Measurements from ENCODE around the gene KIAA1549.
"Not testable (repeated sequence)": the region's sequence is repeated elsewhere in the genome, so short reads cannot be mapped to it uniquely, and the experiment has no call there.

The KIAA1549 gene

GRCh38 chr7:138944592-138944991, 36.6 kb downstream of the KIAA1549 start:
- no peak for DNase-seq (ENCODE audit: low spot score)

GRCh38 chr7:138943061-138943460, 38.1 kb downstream of the KIAA1549 start:
- no peak for DNase-seq (ENCODE audit: low spot score)

- DNase-seq (ENCODE audit: low spot score) = no peak
Measured at GRCh38 chr7:138941545-138941944, 39.6 kb downstream of the KIAA1549 start.

- not testable (repeated sequence) for DNase-seq (ENCODE audit: low spot score)
Measured at GRCh38 chr7:138940602-138941001, 40.6 kb downstream of the KIAA1549 start.

- no peak for DNase-seq (ENCODE audit: low spot score)
Measured at GRCh38 chr7:138937484-138937883, 43.7 kb downstream of the KIAA1549 start.

- DNase-seq (ENCODE audit: low spot score) = peak; percentile 93
Measured at GRCh38 chr7:138935465-138936011, 45.7 kb downstream of the KIAA1549 start.

GRCh38 chr7:138934861-138935260, 46.3 kb downstream of the KIAA1549 start:
- peak; percentile 37 for DNase-seq (ENCODE audit: low spot score)

GRCh38 chr7:138934367-138934766, 46.8 kb downstream of the KIAA1549 start:
- no peak for DNase-seq (ENCODE audit: low spot score)

GRCh38 chr7:138932870-138933269, 48.3 kb downstream of the KIAA1549 start:
- no peak for DNase-seq (ENCODE audit: low spot score)

- DNase-seq (ENCODE audit: low spot score) = no peak
Measured at GRCh38 chr7:138932427-138932826, 48.8 kb downstream of the KIAA1549 start.

- no peak for DNase-seq (ENCODE audit: low spot score)
Measured at GRCh38 chr7:138929969-138930368, 51.2 kb downstream of the KIAA1549 start.

GRCh38 chr7:138926241-138926612, 55.0 kb downstream of the KIAA1549 start:
- no peak for DNase-seq (ENCODE audit: low spot score)

- DNase-seq (ENCODE audit: low spot score) = no peak
Measured at GRCh38 chr7:138924501-138925225, 56.5 kb downstream of the KIAA1549 start.

- no peak for DNase-seq (ENCODE audit: low spot score)
Measured at GRCh38 chr7:138921277-138921676, 59.9 kb downstream of the KIAA1549 start.

- no peak for DNase-seq (ENCODE audit: low spot score)
Measured at GRCh38 chr7:138919911-138920310, 61.3 kb downstream of the KIAA1549 start.

GRCh38 chr7:138919216-138919615, 62.0 kb downstream of the KIAA1549 start:
- peak; percentile 38 for DNase-seq (ENCODE audit: low spot score)

- no peak for DNase-seq (ENCODE audit: low spot score)
Measured at GRCh38 chr7:138918756-138919155, 62.4 kb downstream of the KIAA1549 start.

GRCh38 chr7:138918176-138918575, 63.0 kb downstream of the KIAA1549 start:
- DNase-seq (ENCODE audit: low spot score) = no peak

GRCh38 chr7:138917771-138918170, 63.4 kb downstream of the KIAA1549 start:
- no peak for DNase-seq (ENCODE audit: low spot score)

- DNase-seq (ENCODE audit: low spot score) = no peak
Measured at GRCh38 chr7:138916731-138917130, 64.5 kb downstream of the KIAA1549 start.

GRCh38 chr7:138916275-138916674, 64.9 kb downstream of the KIAA1549 start:
- DNase-seq (ENCODE audit: low spot score) = no peak

GRCh38 chr7:138913783-138914182, 67.4 kb downstream of the KIAA1549 start:
- no peak for DNase-seq (ENCODE audit: low spot score)

GRCh38 chr7:138911007-138911406, 70.2 kb downstream of the KIAA1549 start:
- DNase-seq (ENCODE audit: low spot score) = no peak

- DNase-seq (ENCODE audit: low spot score) = no peak
Measured at GRCh38 chr7:138907850-138908249, 73.3 kb downstream of the KIAA1549 start.

Data from AG20443 (cell line).